Upper lobe of right lung (tissue), 1 donor: ENCODE results near the gene PLCB4. TPM values are rescaled to one million over a fixed set of nuclear protein-coding genes. Genes with fewer than 3 reads are reported as not detected.

Experiments
- ATAC-seq: fragments of 200-7000 bp; cut with Tn5 transposase; one replicate; pipeline ENCODE4 v1.9.1; 2020; ENCODE audit warnings: mild to moderate bottlenecking, moderate library complexity
- DNase-seq: peaks from one replicate; pipeline ENCODE4 v3.0.0-alpha.2; 2020
- H3K27ac ChIP-seq: fragments of 200-600 bp; one replicate; pipeline ENCODE4 v1.8.0; 2022
- H3K27me3 ChIP-seq: fragments of 200-600 bp; one replicate; pipeline ENCODE4 v1.8.0; 2022; ENCODE audit warnings: mild to moderate bottlenecking
- H3K36me3 ChIP-seq: fragments of 200-600 bp; one replicate; pipeline ENCODE4 v1.8.0; 2022
- H3K4me1 ChIP-seq: fragments of 200-600 bp; one replicate; pipeline ENCODE4 v1.8.0; 2022
- H3K4me3 ChIP-seq: fragments of 200-600 bp; one replicate; pipeline ENCODE4 v1.8.0; 2022; ENCODE audit warnings: mild to moderate bottlenecking
- H3K9me3 ChIP-seq: fragments of 200-600 bp; one replicate; pipeline ENCODE4 v1.8.0; 2022
- CTCF ChIP-seq: fragments of 200-600 bp; IDR thresholded peaks from one replicate; pipeline ENCODE4 v1.8.0; 2022; ENCODE audit warnings: antibody characterized with exemption
- intact Hi-C: fragments of 100-400 bp; cut with DNase I; formaldehyde crosslinking; loops from one replicate; pipeline ENCODE4 v1.11.0; 2022
- total RNA-seq: library from RNA; stranded (reverse); fragmentation: NEBNext Ultra II Directional; extraction: Animal tissue kit (Norgen Biotek cat#: 25700); gene quantifications from one replicate; pipeline ENCODE4 v1.2.1, GENCODE V29; 2021
- donor health status: DM: no; HTN: yes; CAD: no; lungs with severe emphysema.

The PLCB4 gene
- total RNA-seq, 1 donor from 2014 or later = 7.9 TPM

GRCh38 chr20:9112541-9113515 is 43.9 kb downstream of the PLCB4 start:
- Histone ChIP-seq H3K36me3 (no peaks in the 10 kb centered on the region), H3K27me3 (no peaks in the 10 kb centered on the region), H3K4me3 (no peak overlapping the region), H3K9me3 (no peaks in the 10 kb centered on the region), H3K27ac (peak overlapping the region; percentile 40), H3K4me1 (peaks cover 10% of the 10 kb centered on the region)
- DNase-seq (no peak), ATAC-seq (peak; percentile 64)
- intact Hi-C loops = no loop called here
- no peak for TF ChIP-seq CTCF

GRCh38 chr20:9114709-9115108 is 45.8 kb downstream of the PLCB4 start:
- DNase-seq (no peak), ATAC-seq (no peak)
- intact Hi-C loops = no loop called here
- Histone ChIP-seq H3K27me3 (no peaks in the 10 kb centered on the region), H3K4me1 (peaks cover 10% of the 10 kb centered on the region), H3K27ac (no peak overlapping the region), H3K9me3 (no peaks in the 10 kb centered on the region), H3K4me3 (no peak overlapping the region), H3K36me3 (no peaks in the 10 kb centered on the region)
- TF ChIP-seq CTCF = no peak

GRCh38 chr20:9117548-9117947 is 48.7 kb downstream of the PLCB4 start:
- no peaks in the 10 kb centered on the region for H3K9me3 ChIP-seq
- no peak overlapping the region for H3K27ac ChIP-seq
- DNase-seq (no peak), ATAC-seq (no peak)
- TF ChIP-seq CTCF = no peak
- H3K36me3 ChIP-seq = no peaks in the 10 kb centered on the region
- H3K4me3 ChIP-seq = no peak overlapping the region
- intact Hi-C loops = no loop called here
- peaks cover 5% of the 10 kb centered on the region for H3K4me1 ChIP-seq
- no peaks in the 10 kb centered on the region for H3K27me3 ChIP-seq

- no peaks in the 10 kb centered on the region for H3K9me3 ChIP-seq
- DNase-seq = no peak
- intact Hi-C loops = no loop called here
- ATAC-seq = peak; percentile 74
- no peak for TF ChIP-seq CTCF
- no peaks in the 10 kb centered on the region for H3K4me1 ChIP-seq
- H3K27ac ChIP-seq = no peak overlapping the region
- H3K27me3 ChIP-seq = no peaks in the 10 kb centered on the region
- no peak overlapping the region for H3K4me3 ChIP-seq
- no peaks in the 10 kb centered on the region for H3K36me3 ChIP-seq
Measured at GRCh38 chr20:9119776-9120175, 50.9 kb downstream of the PLCB4 start.

GRCh38 chr20:9121211-9121610 is 52.3 kb downstream of the PLCB4 start:
- no peak for TF ChIP-seq CTCF
- intact Hi-C loops = no loop called here
- no peaks in the 10 kb centered on the region for H3K27me3 ChIP-seq
- no peak overlapping the region for H3K4me3 ChIP-seq
- no peaks in the 10 kb centered on the region for H3K36me3 ChIP-seq
- H3K27ac ChIP-seq = no peak overlapping the region
- H3K9me3 ChIP-seq = no peaks in the 10 kb centered on the region
- DNase-seq (no peak), ATAC-seq (no peak)
- H3K4me1 ChIP-seq = no peaks in the 10 kb centered on the region
